CMK (cell line): Measurements from ENCODE around the gene CISH.

Experiments
- DNase-seq: peaks from one replicate; pipeline ENCODE4 v3.0.0-alpha.2; 2010; ENCODE audit warnings: low read depth

CISH gene

GRCh38 chr3:50637011-50637410 is 25.4 kb upstream of the CISH start:
- no peak for DNase-seq

DNA sequence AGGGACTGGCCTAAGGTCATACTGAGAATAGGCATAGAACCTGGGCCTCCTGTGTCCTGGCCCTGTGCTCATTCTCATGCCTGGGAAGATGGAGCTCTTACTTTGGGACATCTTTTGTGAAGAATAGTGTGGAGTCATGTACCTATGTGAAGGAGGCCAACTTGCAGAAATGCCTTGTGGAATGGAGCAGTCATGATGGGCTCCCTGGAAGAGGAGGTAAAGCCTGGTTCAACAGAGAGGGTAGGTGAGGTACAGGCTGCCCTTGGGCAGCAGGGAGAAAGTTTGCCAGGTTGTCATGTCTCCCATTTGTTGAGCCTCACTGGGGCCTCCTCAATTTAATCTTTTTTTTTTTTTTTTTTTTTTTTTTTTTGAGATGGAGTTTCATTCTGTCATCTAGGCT is 23.5 kb upstream of the CISH start:
- DNase-seq = no peak

DNA sequence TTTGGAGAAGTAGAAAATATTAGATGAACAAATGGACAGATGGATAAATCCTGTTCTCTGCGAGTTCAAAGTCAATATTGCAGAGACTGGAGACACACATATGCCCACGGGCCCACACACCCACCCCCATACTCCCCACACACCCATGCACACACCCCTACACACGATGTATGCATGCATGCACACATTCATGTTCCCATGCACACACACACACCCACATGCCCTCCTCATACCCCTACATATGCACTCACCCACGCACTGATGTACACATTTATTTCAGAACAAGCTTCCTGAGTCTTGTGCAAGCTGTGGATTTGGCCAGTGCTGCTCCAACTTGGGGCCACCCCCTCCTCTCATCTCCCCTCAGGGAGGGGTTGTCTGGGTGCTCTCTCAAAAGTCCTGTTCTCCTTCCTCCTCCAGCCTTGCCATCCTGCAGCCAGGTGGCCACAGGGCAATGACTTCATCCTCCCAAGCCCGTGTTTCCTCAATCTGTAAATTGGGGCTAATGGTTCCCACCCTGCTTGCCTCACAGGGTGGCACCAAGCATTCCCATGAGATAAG is 21.7 kb upstream of the CISH start:
- no peak for DNase-seq

DNA sequence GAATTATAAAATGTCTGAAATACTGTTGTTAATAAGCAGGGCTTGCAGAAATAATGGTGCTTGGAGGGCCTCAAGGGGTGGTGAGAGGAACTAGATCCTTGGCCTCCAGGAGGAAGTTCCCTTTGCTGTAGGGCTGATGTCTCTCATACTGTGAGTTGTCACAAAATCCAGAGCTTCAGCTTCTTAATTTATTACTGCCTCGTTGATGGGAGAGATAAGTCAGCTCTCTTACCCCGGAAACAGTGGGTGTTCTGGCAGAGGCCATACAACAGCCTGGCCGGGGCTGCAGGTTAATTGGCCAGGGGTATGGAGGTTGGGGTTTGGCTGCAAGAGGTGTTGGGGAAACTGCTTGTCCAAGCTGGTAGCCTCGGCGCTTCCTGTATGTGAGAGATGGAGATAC is 20.9 kb upstream of the CISH start:
- no peak for DNase-seq

- DNase-seq = no peak
Observed at GRCh38 chr3:50630877-50631276, 19.3 kb upstream of the CISH start.

DNA sequence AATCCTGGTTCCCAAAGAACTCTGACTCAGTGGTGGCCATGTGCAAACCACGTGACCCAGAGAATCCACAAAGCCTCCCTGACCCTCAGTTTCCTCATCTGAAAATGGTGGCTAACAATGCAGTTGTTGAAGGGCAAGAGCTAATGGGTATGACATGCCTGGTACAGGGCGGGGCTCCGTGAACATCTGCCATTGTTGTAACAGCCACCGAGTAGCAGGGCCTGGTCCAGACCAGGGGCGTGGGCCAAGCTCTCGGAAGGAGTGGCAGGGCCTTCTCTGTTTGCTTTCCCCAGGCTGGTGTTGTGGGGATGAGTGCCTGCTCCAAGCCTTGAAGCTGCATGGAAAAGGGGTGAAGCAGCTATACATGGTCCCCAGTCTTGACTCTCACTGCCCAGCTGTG is 18.8 kb upstream of the CISH start:
- no peak for DNase-seq

DNA sequence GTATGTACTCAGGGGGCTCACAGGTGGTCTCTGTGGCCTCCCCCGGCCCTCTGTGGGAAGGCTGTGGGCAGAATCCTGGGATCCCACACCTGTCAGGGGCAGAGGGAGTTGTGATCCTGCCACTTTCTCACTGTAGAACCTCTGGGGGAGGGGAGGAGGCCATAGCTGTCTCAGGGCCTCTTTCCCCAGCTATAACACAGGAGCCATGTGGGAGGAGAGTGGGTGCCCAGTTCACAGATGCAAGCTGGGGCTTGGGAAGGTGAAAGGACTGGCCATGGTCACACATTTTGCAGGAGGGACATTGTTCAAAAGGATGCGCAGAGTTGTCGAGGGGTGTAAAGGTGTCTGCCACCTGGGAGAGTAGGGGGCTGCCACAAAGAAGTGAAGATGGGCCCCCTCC is 17.0 kb upstream of the CISH start:
- no peak for DNase-seq

DNA sequence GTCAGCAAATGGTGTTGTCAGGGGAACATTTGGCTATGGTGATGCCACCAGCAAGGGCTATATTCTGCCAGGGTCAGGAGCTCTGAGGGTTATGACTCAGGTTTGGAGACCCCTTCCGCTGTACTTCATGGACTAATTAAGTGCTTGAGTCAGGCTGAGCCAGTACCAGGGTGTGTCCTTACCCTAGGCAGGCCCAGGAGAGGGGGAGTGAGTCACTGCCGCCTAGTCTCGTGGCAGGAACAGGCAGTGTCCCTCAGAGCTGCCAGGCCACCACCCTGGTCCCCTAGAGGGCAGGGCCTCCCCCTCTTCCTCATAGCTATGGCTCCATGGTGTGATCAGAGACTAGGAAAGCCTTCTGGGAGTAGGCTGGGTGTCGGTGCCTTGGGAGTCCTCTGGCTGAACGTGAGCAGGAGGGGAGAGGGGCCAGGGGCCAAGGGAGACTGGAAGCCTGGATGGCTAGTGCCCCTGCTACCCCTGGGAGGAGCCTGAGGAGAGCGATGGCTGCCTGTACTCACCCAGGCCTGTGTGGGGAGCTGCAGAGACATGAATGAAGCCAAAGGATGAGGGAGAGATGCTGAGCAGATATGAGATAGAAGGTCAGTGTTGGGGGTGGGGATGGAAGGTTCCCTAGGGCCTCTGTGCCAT is 16.0 kb upstream of the CISH start:
- no peak for DNase-seq

GRCh38 chr3:50626401-50626800 is 14.8 kb upstream of the CISH start:
- DNase-seq = no peak

GRCh38 chr3:50625231-50626182 is 13.9 kb upstream of the CISH start:
- no peak for DNase-seq

DNA sequence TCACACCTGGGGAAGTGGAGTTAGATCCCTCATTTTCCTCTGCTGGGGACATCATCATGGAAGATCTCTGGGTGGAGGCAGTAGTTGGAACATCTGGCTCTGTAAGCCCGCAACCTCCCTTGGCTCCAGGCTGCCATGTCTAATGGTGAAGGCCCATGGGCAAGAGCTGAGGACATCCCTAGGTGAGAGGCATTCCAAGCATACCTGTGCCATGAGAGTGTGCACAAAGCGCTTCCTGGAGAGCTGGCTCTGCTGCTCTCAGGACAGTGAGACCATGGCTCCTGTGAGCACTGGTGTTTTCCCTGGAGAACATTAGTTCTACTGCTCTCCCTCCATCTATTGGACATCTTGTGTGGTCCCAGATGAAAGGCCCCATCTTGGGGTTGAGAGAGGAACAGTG is 13.1 kb upstream of the CISH start:
- no peak for DNase-seq

- no peak for DNase-seq
Observed at GRCh38 chr3:50623840-50624474, 12.4 kb upstream of the CISH start.

DNA sequence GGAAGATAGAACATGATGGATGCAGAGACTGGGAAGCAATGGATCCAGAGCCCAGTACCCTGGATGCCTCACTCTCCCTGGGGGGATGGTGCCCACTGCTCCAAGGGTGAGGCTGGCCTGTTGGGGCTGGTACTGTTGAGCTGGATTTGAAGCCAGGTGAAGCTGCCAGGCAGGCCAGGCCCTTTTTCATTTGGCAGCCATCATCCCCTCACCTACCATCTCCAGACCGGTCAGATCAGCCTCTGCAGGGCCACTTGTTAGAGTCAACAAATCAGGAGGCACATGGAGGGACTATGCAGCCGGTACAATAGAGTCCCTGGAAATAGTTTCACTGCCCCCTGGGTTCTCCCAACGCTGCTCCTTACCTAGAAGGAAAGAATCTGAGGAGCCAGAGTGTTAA is 11.3 kb upstream of the CISH start:
- no peak for DNase-seq

DNA sequence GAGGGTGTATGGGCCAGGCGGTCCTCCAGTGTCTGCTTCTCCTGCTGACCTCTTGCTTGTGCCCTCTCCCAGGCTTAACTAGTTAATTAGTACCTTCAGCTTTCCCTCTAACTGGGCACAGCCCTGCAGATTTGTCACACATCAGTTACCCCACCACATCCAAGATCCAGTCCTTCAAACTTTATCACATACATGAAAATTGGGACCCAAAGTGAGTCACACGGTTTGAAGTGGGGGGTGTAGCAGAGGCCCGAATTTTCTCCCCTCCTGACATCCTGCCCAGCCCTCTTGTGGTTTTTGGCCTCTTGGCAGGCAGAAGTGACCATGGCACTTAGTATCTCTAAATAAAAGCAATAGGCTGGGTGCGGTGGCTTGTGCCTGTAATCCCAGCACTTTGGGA is 9.2 kb upstream of the CISH start:
- no peak for DNase-seq

- DNase-seq = peak; percentile 92
Observed at GRCh38 chr3:50620420-50620819, 8.8 kb upstream of the CISH start.

DNA sequence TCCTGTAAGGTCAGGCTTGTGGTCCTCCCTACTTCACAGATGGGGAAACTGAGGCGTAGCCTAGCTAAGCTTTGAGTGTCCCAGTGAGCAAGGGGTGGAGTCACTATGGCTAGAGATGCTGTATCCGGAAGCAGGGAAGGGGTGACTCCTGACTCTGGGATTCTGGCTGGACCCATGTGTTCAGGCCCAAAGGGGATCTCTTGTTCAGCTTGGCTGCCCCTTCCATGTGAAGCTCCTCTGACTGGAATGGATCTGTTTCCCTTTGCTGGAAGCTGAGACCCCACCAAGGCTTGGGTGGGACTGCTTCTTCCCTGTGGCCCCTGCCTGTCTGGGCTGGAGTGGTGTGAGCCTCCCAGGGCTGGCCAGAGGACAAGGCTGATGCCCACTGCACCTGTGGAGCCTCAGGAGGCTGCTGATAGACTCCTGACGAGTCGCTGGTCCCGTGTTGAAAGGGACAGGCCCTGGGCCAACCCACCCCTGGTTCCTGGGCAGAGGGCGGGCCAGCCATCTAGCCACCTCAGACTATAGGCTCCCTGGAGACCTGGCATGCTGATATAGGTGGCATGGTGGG is 6.4 kb upstream of the CISH start:
- DNase-seq = no peak

- no peak for DNase-seq
Observed at GRCh38 chr3:50617096-50617791, 5.7 kb upstream of the CISH start, which contains the start of gene MAPKAPK3. TSS of gene MAPKAPK3 (plus strand) at chr3:50617151. CDS start at chr3:50617566, 415 bp downstream.

DNA sequence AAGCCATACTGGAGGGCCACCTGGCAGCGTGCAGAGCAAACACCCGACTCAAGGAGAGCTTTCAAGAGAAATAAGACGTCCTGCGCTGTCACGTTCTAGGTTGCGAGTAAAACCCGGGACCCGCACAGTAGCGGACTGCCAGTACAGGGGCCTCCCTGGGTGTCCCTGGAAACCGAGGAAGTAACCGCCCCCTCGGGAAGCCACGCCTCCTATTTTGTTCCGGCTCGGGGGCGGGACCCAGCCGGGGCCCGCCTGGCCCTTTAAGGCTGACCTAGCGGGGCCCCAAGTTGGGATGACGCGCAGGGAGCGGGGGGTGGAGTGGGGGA is 5.2 kb upstream of the CISH start:
- peak; percentile 91 for DNase-seq

DNA sequence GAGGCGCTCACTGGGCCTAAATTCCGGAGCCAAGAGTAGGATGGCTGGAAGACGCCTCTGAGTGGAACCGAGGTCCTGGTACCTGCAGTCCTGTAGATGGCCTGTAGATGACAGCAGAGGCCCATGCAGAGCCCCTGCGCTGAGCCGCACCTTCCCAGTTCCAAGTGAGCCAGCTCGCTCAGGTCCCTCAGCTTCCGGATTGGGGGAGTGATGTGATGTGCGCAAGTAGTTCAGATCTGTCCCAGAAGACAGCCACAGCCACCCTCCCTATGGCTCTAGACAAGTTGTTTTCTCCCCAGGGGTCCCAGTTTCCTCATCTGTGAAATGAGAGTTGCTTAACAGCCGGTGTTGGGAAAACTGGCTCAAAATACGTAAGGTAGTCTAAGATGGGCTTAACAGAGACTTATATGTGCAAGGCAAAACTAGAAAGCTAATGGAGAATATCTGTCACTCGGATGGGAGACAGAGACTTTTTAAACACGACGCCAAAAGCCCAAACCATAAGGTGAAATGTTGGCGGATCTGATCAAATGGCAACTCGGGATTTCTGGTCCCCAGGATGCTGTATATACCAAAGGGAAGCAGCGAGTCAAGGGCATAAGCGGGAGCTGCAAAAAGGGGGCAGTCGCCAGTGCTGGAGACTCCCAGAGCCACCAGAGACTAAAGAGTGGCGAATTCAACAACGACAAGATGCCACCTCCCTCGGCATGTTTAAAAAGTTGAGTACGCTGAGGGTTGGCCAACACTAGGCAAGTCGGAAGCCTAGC is 4.6 kb upstream of the CISH start:
- no peak for DNase-seq

- DNase-seq = no peak
Observed at GRCh38 chr3:50615190-50615589, 3.6 kb upstream of the CISH start.
